ENCODE measurements around the gene UNC13A.
A peak's percentile ranks its signal among the peaks of the same experiment; 100 is the strongest.

The UNC13A gene

DNA sequence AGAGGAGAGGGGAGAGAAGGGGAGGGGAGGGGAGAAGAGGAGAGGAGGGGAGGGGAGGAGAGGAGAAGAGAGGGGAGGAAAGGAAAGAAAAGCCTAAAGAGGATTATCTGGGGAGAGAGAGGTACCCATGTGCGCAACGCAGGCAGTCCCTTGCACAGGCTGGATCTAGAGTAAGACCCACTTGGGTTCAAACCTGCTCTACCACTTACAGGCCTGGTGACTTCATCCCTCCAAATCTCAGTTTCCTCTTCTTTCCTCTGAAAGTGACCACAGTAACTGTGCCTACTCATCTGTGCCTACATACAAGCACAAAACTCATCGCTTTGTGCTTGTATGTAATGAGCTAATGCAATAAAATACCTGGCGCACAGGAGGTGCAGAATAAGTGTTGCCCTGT is 30.4 kb upstream of the UNC13A start:
- no peak overlapping the region for H3K4me3 ChIP-seq (ENCODE audit: low read depth, low read length)
- TF ChIP-seq, protein P1, sequence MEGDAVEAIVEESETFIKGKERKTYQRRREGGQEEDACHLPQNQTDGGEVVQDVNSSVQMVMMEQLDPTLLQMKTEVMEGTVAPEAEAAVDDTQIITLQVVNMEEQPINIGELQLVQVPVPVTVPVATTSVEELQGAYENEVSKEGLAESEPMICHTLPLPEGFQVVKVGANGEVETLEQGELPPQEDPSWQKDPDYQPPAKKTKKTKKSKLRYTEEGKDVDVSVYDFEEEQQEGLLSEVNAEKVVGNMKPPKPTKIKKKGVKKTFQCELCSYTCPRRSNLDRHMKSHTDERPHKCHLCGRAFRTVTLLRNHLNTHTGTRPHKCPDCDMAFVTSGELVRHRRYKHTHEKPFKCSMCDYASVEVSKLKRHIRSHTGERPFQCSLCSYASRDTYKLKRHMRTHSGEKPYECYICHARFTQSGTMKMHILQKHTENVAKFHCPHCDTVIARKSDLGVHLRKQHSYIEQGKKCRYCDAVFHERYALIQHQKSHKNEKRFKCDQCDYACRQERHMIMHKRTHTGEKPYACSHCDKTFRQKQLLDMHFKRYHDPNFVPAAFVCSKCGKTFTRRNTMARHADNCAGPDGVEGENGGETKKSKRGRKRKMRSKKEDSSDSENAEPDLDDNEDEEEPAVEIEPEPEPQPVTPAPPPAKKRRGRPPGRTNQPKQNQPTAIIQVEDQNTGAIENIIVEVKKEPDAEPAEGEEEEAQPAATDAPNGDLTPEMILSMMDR (IDR thresholded peaks at IDR 0.05; ENCODE audit: low read depth, low read length), result no peak
- TF ChIP-seq POLR2A (IDR thresholded peaks at IDR 0.05; ENCODE audit: extremely low read depth, insufficient read length) (no peak), MYC (IDR thresholded peaks at IDR 0.05; ENCODE audit: low read depth, low read length) (no peak)
- TF ChIP-seq, protein P2, sequence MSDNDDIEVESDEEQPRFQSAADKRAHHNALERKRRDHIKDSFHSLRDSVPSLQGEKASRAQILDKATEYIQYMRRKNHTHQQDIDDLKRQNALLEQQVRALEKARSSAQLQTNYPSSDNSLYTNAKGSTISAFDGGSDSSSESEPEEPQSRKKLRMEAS (IDR thresholded peaks at IDR 0.05; ENCODE audit: low read depth, low read length), result no peak
- peak; percentile 58 for DNase-seq (ENCODE audit: low read depth)

DNA sequence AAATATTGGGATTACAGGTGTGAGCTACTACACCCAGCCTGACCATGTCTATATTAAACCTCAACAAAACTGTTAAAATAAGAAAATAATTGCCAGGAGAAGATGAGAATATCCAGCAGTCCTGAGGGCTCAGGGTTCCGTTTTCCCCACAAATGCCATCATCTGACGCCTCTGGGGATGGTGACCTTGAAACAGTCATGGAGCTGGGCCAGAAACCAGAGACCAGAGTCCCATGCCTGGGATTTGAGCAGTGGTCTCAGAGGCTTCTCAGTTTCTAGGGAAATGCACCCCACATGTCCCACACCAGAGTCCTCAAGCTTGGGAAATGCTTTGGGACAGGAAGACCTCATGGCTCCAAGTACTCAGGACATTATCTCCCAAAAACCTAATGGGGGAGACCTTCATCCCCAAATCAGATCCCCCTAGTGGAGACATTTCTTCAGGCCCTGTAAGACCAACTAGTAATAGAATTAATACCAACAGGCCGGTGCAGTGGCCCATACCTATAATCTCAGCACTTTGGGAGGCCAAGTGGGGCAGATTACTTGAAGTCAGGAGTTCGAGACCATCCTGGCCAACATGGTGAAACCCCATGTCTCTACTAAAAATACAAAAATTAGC is 28.3 kb upstream of the UNC13A start:
- TF ChIP-seq POLR2A (IDR thresholded peaks at IDR 0.05; ENCODE audit: extremely low read depth, insufficient read length), result no peak
- TF ChIP-seq, protein P1 (IDR thresholded peaks at IDR 0.05; ENCODE audit: low read depth, low read length), result peak; percentile 18
- peak; percentile 23 for DNase-seq (ENCODE audit: low read depth)

DNA sequence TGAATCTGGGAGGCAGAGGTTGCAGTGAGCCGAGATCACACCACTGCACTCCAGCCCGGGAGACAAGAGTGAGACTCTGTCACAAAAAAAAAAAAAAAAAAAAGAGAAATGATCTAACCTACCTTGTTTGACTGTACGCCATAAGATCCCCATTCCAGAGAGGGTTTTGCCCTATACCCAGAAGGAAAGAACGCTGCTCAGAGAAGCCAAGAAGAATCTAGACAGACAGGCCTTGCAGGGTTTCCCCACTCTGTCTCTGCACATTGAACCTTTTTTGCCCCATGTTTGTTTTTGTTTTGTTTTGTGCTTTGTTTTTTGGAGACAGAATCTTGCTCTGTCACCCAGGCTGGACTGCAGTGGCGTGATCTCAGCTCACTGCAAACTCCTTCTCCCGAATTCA is 23.7 kb upstream of the UNC13A start:
- TF ChIP-seq POLR2A (IDR thresholded peaks at IDR 0.05; ENCODE audit: extremely low read depth, insufficient read length) (no peak), MYC (IDR thresholded peaks at IDR 0.05; ENCODE audit: low read depth, low read length) (no peak)
- TF ChIP-seq, protein P1 (IDR thresholded peaks at IDR 0.05; ENCODE audit: low read depth, low read length), result no peak
- TF ChIP-seq, protein P2 (IDR thresholded peaks at IDR 0.05; ENCODE audit: low read depth, low read length), result no peak
- no peak overlapping the region for H3K4me3 ChIP-seq (ENCODE audit: low read depth, low read length)
- DNase-seq (ENCODE audit: low read depth), result no peak

More for the DNA sequence above, 28.3 kb upstream of the UNC13A start:
- no peak overlapping the region for H3K4me3 ChIP-seq (ENCODE audit: low read depth, low read length)

DNA sequence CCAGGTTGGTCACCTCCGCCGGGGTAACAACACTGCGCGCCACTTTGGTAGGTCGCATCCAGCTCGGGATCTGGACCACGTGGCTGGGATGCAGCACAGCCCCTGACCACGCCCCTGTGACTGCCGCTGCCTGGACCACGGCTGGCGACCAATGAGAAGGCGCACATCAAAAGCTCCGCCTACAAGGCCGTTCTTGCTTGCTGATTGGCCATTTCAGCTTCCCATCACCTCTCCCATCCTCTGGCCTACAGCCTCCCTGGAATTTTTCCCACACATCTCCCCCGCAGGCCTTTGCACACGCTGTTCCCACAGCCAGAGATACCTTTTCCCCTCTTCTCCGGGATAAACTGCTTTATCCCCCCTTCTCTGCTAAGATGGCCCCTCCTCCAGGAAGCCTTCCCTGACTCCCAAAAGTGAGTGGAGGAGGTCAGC is 18.6 kb upstream of the UNC13A start:
- DNase-seq (ENCODE audit: low read depth), result no peak
- no peak overlapping the region for H3K4me3 ChIP-seq (ENCODE audit: low read depth, low read length)
- TF ChIP-seq MYC (IDR thresholded peaks at IDR 0.05; ENCODE audit: low read depth, low read length) (no peak), POLR2A (IDR thresholded peaks at IDR 0.05; ENCODE audit: extremely low read depth, insufficient read length) (no peak)
- TF ChIP-seq, protein P2 (IDR thresholded peaks at IDR 0.05; ENCODE audit: low read depth, low read length), result no peak
- TF ChIP-seq, protein P1 (IDR thresholded peaks at IDR 0.05; ENCODE audit: low read depth, low read length), result no peak

DNA sequence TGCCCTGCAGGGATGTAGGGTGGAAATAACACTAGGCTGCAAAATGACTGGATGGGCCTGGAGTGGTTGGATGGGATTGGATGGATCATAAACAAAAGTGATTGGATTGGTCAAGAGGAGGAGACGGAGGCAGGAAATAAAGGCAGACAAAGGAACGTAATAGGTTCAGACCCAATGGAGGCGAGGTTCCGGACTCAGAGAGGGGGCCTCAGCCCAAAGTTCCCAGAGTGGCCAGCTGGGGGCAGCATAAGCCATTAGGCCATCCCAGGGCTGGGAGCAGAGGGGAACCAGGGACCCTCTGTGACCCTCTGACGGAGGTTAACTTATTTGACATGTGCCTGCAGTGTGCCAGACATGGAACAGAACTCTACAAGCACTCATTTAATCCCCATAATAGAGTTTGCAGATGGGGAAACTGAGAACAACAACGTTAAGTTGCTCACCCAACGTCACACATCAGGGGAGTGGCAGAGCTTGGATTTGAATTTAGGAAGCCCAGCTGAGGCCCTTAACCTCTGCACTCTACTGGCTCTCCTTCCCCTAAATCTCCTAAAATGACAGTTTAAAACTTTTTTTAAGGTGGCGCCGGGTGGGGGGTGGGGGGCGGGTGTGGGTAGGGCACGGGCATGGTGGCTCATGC is 15.8 kb upstream of the UNC13A start:
- TF ChIP-seq, protein P2 (IDR thresholded peaks at IDR 0.05; ENCODE audit: low read depth, low read length), result no peak
- TF ChIP-seq, protein P1 (IDR thresholded peaks at IDR 0.05; ENCODE audit: low read depth, low read length), result peak; percentile 86
- no peak for TF ChIP-seq POLR2A (IDR thresholded peaks at IDR 0.05; ENCODE audit: extremely low read depth, insufficient read length)

More for the DNA sequence above, 15.8 kb upstream of the UNC13A start:
- peak; percentile 48 for DNase-seq (ENCODE audit: low read depth)
- no peak overlapping the region for H3K4me3 ChIP-seq (ENCODE audit: low read depth, low read length)

Data from NB4 (cell line).